ENCODE measurements around the gene STPG1.

GRCh38 chr1:24340770-24341169, 72.8 kb downstream of the STPG1 start:
- no peak for TF ChIP-seq CTCF (conservative IDR thresholded peaks at IDR 0.05 in 1 of 2, IDR thresholded peaks at IDR 0.05 in 1 of 2; ENCODE audit: extremely low read depth in 1 of 2, insufficient read depth in 1 of 2, low read depth in 1 of 2, low read length in 2 of 2)
- no peak for TF ChIP-seq EZH2 (IDR thresholded peaks at IDR 0.05; ENCODE audit: borderline replicate concordance, low read length)

Data from mammary epithelial cell (primary cell).